Measurements from ENCODE around the gene HYOU1. TPM values are rescaled to one million over a fixed set of nuclear protein-coding genes. Genes with fewer than 3 reads are reported as not detected.

The HYOU1 gene
- total and polyA plus RNA-seq, 2 of the 8 experiments (the other 6 are each of a cell fraction or from before 2014, with no cell fraction given) = 239 to 295 TPM

DNA sequence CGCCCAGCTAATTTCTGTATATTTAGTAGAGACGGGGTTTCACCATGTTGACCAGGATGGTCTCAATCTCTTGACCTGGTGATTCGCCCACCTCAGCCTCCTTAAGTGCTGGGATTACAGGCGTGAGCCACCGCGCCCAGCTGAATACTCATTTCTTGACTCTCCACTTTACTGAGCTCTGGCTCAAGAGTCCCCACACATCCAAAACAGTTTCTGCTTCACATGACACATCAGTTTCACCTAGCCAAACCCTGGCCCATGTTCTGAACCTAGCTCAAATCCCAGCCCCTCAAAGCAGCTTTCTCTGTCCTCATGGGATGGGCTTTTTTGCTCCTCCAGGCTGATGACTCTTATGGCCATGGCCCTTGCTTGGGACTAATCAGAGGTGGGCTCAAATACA, 9.8 kb downstream of the HYOU1 start:
- CTCF ChIA-PET (ENCODE audit: partially characterized antibody) = interaction anchor here (0.8 to 1.6 kb wide), 6 partner anchors 9 to 278 kb away, joined by 3 to 5 read pairs (median 3); partner anchors contain the start of genes RPS25 and TRAPPC4
- WGBS, 2 experiments (ENCODE audit: extremely low coverage in 1 of 2, insufficient coverage in 1 of 2, insufficient read length in 1 of 2, insufficient replicate concordance in 2 of 2, low coverage in 1 of 2, low lambda C conversion rate in 2 of 2, missing lambda C conversion rate in 1 of 2) = 91% methylated on average over 5 of the region's 6 CpGs; no CpG with 5 or more reads in 1 of the 2 experiments
- H3K14ac ChIP-seq (ENCODE audit: insufficient read length) = no peak overlapping the region
- no peak overlapping the region for H2AFZ ChIP-seq (ENCODE audit: low read length)
- no peak overlapping the region for H2BK15ac ChIP-seq (ENCODE audit: low read length)
- H2AK5ac ChIP-seq (ENCODE audit: low read depth, low read length) = no peak overlapping the region
- H4K8ac ChIP-seq (ENCODE audit: extremely low read depth, insufficient read depth, low read length) = no peak overlapping the region
- no peak overlapping the region for H3K4me2 ChIP-seq (ENCODE audit: insufficient read depth in 1 of 2, low read depth in 2 of 2, low read length in 2 of 2)
- peaks cover 0 to 3% (median 0%) of the 10 kb centered on the region in 4 experiments; a peak in 1 of 7 replicates for H3K4me1 ChIP-seq (replicated peaks in 1 of 4; ENCODE audit: control insufficient read depth in 3 of 4, insufficient read depth in 4 of 4, low read length in 3 of 4)
- H3K4me3 ChIP-seq (ENCODE audit: extremely low read depth in 1 of 4, insufficient read depth in 2 of 4, low read depth in 3 of 4, low read length in 4 of 4) = no peak overlapping the region
- H3K23me2 ChIP-seq (ENCODE audit: low read depth, low read length) = no peaks in the 10 kb centered on the region
- H2BK120ac ChIP-seq (replicated peaks; ENCODE audit: low read depth, low read length) = no peak overlapping the region
- H3K9ac ChIP-seq (replicated peaks in 1 of 4; ENCODE audit: extremely low read depth in 1 of 4, low read depth in 3 of 4, low read length in 3 of 4) = no peak overlapping the region
- H4K20me1 ChIP-seq (replicated peaks in 1 of 2; ENCODE audit: control insufficient read depth in 1 of 2, insufficient read depth in 2 of 2, low read length in 2 of 2) = peaks cover 2 to 18% of the 10 kb centered on the region in 2 experiments
- no peak overlapping the region for H4K5ac ChIP-seq (ENCODE audit: insufficient read length, low read depth, low read length)
- H3K79me2 ChIP-seq (ENCODE audit: control insufficient read depth in 1 of 2, insufficient read depth in 2 of 2, low read length in 2 of 2) = no peaks in the 10 kb centered on the region
- H3K9me3 ChIP-seq (ENCODE audit: insufficient read depth in 2 of 2, low read depth in 1 of 2, low read length in 1 of 2) = no peaks in the 10 kb centered on the region
- DNase-seq (ENCODE audit: low read depth in 1 of 2, low spot score in 2 of 2) = no peak
- H4K91ac ChIP-seq (replicated peaks; ENCODE audit: insufficient read length, low read length) = no peak overlapping the region
- no peak overlapping the region for H3K4ac ChIP-seq (replicated peaks; ENCODE audit: insufficient read length, low read depth, low read length)
- no peak overlapping the region for H2BK12ac ChIP-seq (ENCODE audit: low read depth, low read length)
- no peak overlapping the region for H2BK5ac ChIP-seq (ENCODE audit: low read depth, low read length)
- H3K79me1 ChIP-seq (ENCODE audit: low read depth, low read length) = 0 out of 2 replicates have a peak, but pooled peaks cover 5% of the 10 kb centered on the region
- POLR2A ChIA-PET (ENCODE audit: partially characterized antibody) = interaction anchor here (1.0 to 5.7 kb wide), 9 partner anchors 8 to 255 kb away, joined by 3 to 45 read pairs (median 4); partner anchors contain the start of genes CENATAC, HMBS, HYOU1 and VPS11
- H3K36me3 ChIP-seq (ENCODE audit: control insufficient read depth in 2 of 4, insufficient read depth in 4 of 4, low read length in 3 of 4) = peaks cover 42 to 66% (median 61%) of the 10 kb centered on the region in 4 experiments
- no peak overlapping the region for H3K56ac ChIP-seq (replicated peaks; ENCODE audit: insufficient read length, low read depth, low read length)
- no peak overlapping the region for H3K18ac ChIP-seq (ENCODE audit: extremely low read depth, low read length)
- H3K23ac ChIP-seq (ENCODE audit: insufficient read length) = no peak overlapping the region
- no peak for FAIRE-seq
- H3K27ac ChIP-seq (ENCODE audit: low read depth, low read length) = no peak overlapping the region
- no peak overlapping the region for H2BK20ac ChIP-seq (ENCODE audit: low read length)
- no peaks in the 10 kb centered on the region for H3K27me3 ChIP-seq (replicated peaks in 1 of 4; ENCODE audit: control insufficient read depth in 3 of 4, extremely low read depth in 1 of 4, insufficient read depth in 3 of 4, low read length in 3 of 4)
- TF ChIP-seq RNF2 (IDR thresholded peaks at IDR 0.05; ENCODE audit: borderline replicate concordance, low read depth, low read length, missing control alignments, poor library complexity, severe bottlenecking) (no peak), CHD2 (IDR thresholded peaks at IDR 0.05; ENCODE audit: low read length) (no peak)

All from H1 (cell line).